ENCODE results near the gene ANKRD33B. TPM values are rescaled to one million over a fixed set of nuclear protein-coding genes. Genes with fewer than 3 reads are reported as not detected.

The ANKRD33B gene
- total and polyA plus RNA-seq, 2 of the 8 experiments (the other 6 are each of a cell fraction or from before 2014, with no cell fraction given): 6.9 to 20.6 TPM

DNA sequence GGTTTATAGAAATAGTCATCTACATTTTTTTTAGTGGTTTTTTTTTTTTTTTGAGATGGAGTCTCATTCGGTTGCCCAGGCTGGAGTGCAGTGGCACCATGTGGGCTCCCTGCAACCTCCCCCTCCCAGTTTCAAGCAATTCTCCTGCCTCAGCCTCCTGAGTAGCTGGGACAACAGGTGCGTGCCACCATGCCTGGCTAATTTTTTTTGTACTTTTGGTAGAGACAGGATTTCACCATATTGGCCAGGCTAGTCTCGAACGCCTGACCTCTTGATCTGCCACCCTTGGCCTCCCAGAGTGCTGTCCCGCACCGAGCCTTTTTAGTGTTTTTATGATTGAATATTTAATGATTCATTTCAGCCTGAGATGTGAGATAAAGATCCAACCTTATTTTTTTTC lies 27.3 kb downstream of the ANKRD33B start:
- Histone ChIP-seq H2BK5ac (ENCODE audit: low read depth, low read length) (no peak overlapping the region), H3K9me3 (ENCODE audit: insufficient read depth in 2 of 2, low read depth in 1 of 2, low read length in 1 of 2) (no peaks in the 10 kb centered on the region), H2BK120ac (replicated peaks; ENCODE audit: low read depth, low read length) (no peak overlapping the region), H3K23ac (ENCODE audit: insufficient read length) (no peak overlapping the region), H3K4me2 (ENCODE audit: insufficient read depth in 1 of 2, low read depth in 2 of 2, low read length in 2 of 2) (no peak overlapping the region), H3K27ac (ENCODE audit: low read depth, low read length) (no peak overlapping the region), H3K36me3 (ENCODE audit: control insufficient read depth in 2 of 4, insufficient read depth in 4 of 4, low read length in 3 of 4) (no peaks in the 10 kb centered on the region), H2BK20ac (ENCODE audit: low read length) (no peak overlapping the region), H4K20me1 (replicated peaks in 1 of 2; ENCODE audit: control insufficient read depth in 1 of 2, insufficient read depth in 2 of 2, low read length in 2 of 2) (no peaks in the 10 kb centered on the region), H3K23me2 (ENCODE audit: low read depth, low read length) (no peaks in the 10 kb centered on the region), H2BK12ac (ENCODE audit: low read depth, low read length) (no peak overlapping the region), H2AK5ac (ENCODE audit: low read depth, low read length) (no peak overlapping the region), H4K8ac (ENCODE audit: extremely low read depth, insufficient read depth, low read length) (no peak overlapping the region), H3K4ac (replicated peaks; ENCODE audit: insufficient read length, low read depth, low read length) (no peak overlapping the region), H4K5ac (ENCODE audit: insufficient read length, low read depth, low read length) (no peak overlapping the region), H3K4me1 (replicated peaks in 1 of 4; ENCODE audit: control insufficient read depth in 3 of 4, insufficient read depth in 4 of 4, low read length in 3 of 4) (peaks cover 4 to 14% (median 5%) of the 10 kb centered on the region in 4 experiments; a peak in 6 of 7 replicates), H2AFZ (ENCODE audit: low read length) (no peak overlapping the region), H2BK15ac (ENCODE audit: low read length) (no peak overlapping the region), H3K79me2 (ENCODE audit: control insufficient read depth in 1 of 2, insufficient read depth in 2 of 2, low read length in 2 of 2) (no peaks in the 10 kb centered on the region; a peak in 1 of 4 replicates), H3K14ac (ENCODE audit: insufficient read length) (no peak overlapping the region), H3K18ac (ENCODE audit: extremely low read depth, low read length) (no peak overlapping the region), H3K27me3 (replicated peaks in 1 of 4; ENCODE audit: control insufficient read depth in 3 of 4, extremely low read depth in 1 of 4, insufficient read depth in 3 of 4, low read length in 3 of 4) (no peaks in the 10 kb centered on the region), H3K9ac (replicated peaks in 1 of 4; ENCODE audit: extremely low read depth in 1 of 4, low read depth in 3 of 4, low read length in 3 of 4) (no peak overlapping the region), H4K91ac (replicated peaks; ENCODE audit: insufficient read length, low read length) (no peak overlapping the region), H3K56ac (replicated peaks; ENCODE audit: insufficient read length, low read depth, low read length) (no peak overlapping the region), H3K79me1 (ENCODE audit: low read depth, low read length) (no peaks in the 10 kb centered on the region; the same call in 1 of the 2 replicates), H3K4me3 (ENCODE audit: extremely low read depth in 1 of 4, insufficient read depth in 2 of 4, low read depth in 3 of 4, low read length in 4 of 4) (no peak overlapping the region)
- FAIRE-seq (no peak), DNase-seq (ENCODE audit: low read depth in 1 of 2, low spot score in 2 of 2) (peak in 1 of 2 experiments; percentile 20)
- 84% methylated on average over 5 of the region's 6 CpGs; no CpG with 5 or more reads in 1 of the 2 experiments for WGBS, 2 experiments (ENCODE audit: extremely low coverage in 1 of 2, insufficient coverage in 1 of 2, insufficient read length in 1 of 2, insufficient replicate concordance in 2 of 2, low coverage in 1 of 2, low lambda C conversion rate in 2 of 2, missing lambda C conversion rate in 1 of 2)
- ChIA-PET CTCF (ENCODE audit: partially characterized antibody) (interaction anchor here (0.6 to 3.9 kb wide), 5 partner anchors 16 to 37 kb away, joined by 3 to 17 read pairs (median 4); no protein-coding TSS in a partner anchor), POLR2A (ENCODE audit: partially characterized antibody) (no interaction called here)
- no peak for TF ChIP-seq POU5F1 (IDR thresholded peaks at IDR 0.05; ENCODE audit: low read depth, low read length)
- no peak for TF ChIP-seq TAF1 (IDR thresholded peaks at IDR 0.05; ENCODE audit: low read depth, low read length)
- no peak for TF ChIP-seq HDAC2 (IDR thresholded peaks at IDR 0.05; ENCODE audit: borderline replicate concordance in 1 of 2, low read depth in 2 of 2, low read length in 2 of 2)
- TF ChIP-seq, protein P1, sequence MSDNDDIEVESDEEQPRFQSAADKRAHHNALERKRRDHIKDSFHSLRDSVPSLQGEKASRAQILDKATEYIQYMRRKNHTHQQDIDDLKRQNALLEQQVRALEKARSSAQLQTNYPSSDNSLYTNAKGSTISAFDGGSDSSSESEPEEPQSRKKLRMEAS (IDR thresholded peaks at IDR 0.05): no peak
- no peak for TF ChIP-seq TBP (IDR thresholded peaks at IDR 0.05; ENCODE audit: low read depth, low read length)
- TF ChIP-seq PHF8 (conservative IDR thresholded peaks at IDR 0.05; ENCODE audit: low read depth, low read length): no peak
- TF ChIP-seq SIN3A (conservative IDR thresholded peaks at IDR 0.05 in 1 of 2, IDR thresholded peaks at IDR 0.05 in 1 of 2; ENCODE audit: low read depth in 1 of 2, low read length in 2 of 2): no peak
- TF ChIP-seq JUND (IDR thresholded peaks at IDR 0.05; ENCODE audit: low read length): no peak
- TF ChIP-seq BCL11A (IDR thresholded peaks at IDR 0.05; ENCODE audit: low read depth in 2 of 2, low read length in 2 of 2): no peak
- TF ChIP-seq TAF7 (optimal IDR thresholded peaks at IDR 0.05; ENCODE audit: borderline replicate concordance, low read depth, low read length): no peak
- TF ChIP-seq CBX8 (IDR thresholded peaks at IDR 0.05; ENCODE audit: borderline replicate concordance, low read depth, low read length): no peak
- TF ChIP-seq, protein P2, sequence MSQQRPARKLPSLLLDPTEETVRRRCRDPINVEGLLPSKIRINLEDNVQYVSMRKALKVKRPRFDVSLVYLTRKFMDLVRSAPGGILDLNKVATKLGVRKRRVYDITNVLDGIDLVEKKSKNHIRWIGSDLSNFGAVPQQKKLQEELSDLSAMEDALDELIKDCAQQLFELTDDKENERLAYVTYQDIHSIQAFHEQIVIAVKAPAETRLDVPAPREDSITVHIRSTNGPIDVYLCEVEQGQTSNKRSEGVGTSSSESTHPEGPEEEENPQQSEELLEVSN (IDR thresholded peaks at IDR 0.05): no peak
- TF ChIP-seq RXRA (IDR thresholded peaks at IDR 0.05; ENCODE audit: insufficient read depth, low read depth, low read length): no peak
